ENCODE data around the gene CLDN5.
"Not testable (repeated sequence)": the region's sequence is repeated elsewhere in the genome, so short reads cannot be mapped to it uniquely, and the experiment has no call there.

The CLDN5 gene

DNA sequence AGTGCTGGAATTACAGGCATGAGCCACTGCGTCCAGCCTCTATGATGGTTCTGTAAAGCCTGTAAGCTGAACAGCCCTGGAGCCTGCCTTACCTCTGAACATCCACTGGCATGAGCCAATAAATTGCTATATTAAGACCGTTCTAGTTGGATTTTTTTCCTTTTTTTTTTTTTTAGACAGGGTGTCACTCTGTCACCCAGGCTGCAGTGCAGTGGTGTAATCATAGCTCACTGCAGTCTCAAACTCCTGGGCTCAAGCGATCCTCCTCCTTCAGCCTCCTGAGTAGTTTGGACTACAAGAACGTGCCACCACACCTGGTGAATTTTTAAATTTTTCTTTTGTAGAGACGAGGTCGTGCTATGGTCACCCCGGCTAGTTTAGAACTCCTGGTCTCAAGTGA lies 26.2 kb upstream of the CLDN5 start:
- DNase-seq (ENCODE audit: extremely low spot score), result no peak
- ChIA-PET POLR2A (no interaction called here), CTCF (no interaction called here)
- TF ChIP-seq ZNF384 (IDR thresholded peaks at IDR 0.05) (no peak), SUZ12 (IDR thresholded peaks at IDR 0.05) (no peak), ELF4 (IDR thresholded peaks at IDR 0.05) (no peak), FOXK2 (IDR thresholded peaks at IDR 0.05) (no peak), LEF1 (IDR thresholded peaks at IDR 0.05; ENCODE audit: borderline replicate concordance) (no peak), L3MBTL2 (conservative IDR thresholded peaks at IDR 0.05) (no peak), NFRKB (IDR thresholded peaks at IDR 0.05) (no peak), SP1 (IDR thresholded peaks at IDR 0.05) (no peak), HDGF (IDR thresholded peaks at IDR 0.05; ENCODE audit: borderline replicate concordance) (no peak), FOXA1 (IDR thresholded peaks at IDR 0.05) (no peak), ARNT (IDR thresholded peaks at IDR 0.05) (no peak), CTBP1 (IDR thresholded peaks at IDR 0.05; ENCODE audit: borderline replicate concordance) (no peak), TARDBP (IDR thresholded peaks at IDR 0.05) (no peak), FOXM1 (IDR thresholded peaks at IDR 0.05; ENCODE audit: borderline replicate concordance) (no peak), BHLHE40 (IDR thresholded peaks at IDR 0.05; ENCODE audit: borderline replicate concordance) (no peak)
- TF ChIP-seq, protein P1, sequence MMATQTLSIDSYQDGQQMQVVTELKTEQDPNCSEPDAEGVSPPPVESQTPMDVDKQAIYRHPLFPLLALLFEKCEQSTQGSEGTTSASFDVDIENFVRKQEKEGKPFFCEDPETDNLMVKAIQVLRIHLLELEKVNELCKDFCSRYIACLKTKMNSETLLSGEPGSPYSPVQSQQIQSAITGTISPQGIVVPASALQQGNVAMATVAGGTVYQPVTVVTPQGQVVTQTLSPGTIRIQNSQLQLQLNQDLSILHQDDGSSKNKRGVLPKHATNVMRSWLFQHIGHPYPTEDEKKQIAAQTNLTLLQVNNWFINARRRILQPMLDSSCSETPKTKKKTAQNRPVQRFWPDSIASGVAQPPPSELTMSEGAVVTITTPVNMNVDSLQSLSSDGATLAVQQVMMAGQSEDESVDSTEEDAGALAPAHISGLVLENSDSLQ (IDR thresholded peaks at IDR 0.05), result no peak

DNA sequence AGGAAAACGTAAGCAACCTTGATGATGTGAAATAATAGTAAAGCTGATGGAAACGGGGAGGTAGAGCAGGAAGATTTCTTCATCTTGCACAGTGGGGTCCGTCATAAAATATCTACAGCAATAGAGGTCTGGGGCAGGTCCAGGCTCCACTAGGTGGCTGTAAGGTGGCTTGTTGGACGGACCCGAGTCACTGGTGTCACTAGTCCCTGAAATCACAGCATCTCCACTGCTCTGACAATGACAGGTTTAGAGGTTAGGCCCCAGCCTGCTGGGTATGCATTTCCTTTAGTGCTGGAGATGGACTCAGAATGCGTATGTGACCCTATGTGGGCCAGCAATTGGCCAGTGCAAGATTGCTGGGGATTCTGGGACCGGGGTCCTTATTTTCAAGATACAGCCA lies 25.2 kb upstream of the CLDN5 start:
- ChIA-PET CTCF (no interaction called here), POLR2A (no interaction called here)
- TF ChIP-seq, protein P1 (IDR thresholded peaks at IDR 0.05), result no peak
- no peak for TF ChIP-seq BHLHE40 (IDR thresholded peaks at IDR 0.05; ENCODE audit: borderline replicate concordance)
- no peak for TF ChIP-seq ELF4 (IDR thresholded peaks at IDR 0.05)
- TF ChIP-seq SP1 (IDR thresholded peaks at IDR 0.05), result no peak
- TF ChIP-seq ZNF384 (IDR thresholded peaks at IDR 0.05), result no peak
- TF ChIP-seq HDGF (IDR thresholded peaks at IDR 0.05; ENCODE audit: borderline replicate concordance), result no peak
- TF ChIP-seq NFRKB (IDR thresholded peaks at IDR 0.05), result no peak
- TF ChIP-seq LEF1 (IDR thresholded peaks at IDR 0.05; ENCODE audit: borderline replicate concordance), result no peak
- TF ChIP-seq TARDBP (IDR thresholded peaks at IDR 0.05), result no peak
- no peak for TF ChIP-seq FOXK2 (IDR thresholded peaks at IDR 0.05)
- no peak for TF ChIP-seq SUZ12 (IDR thresholded peaks at IDR 0.05)
- no peak for TF ChIP-seq CTBP1 (IDR thresholded peaks at IDR 0.05; ENCODE audit: borderline replicate concordance)
- no peak for DNase-seq (ENCODE audit: extremely low spot score)

DNA sequence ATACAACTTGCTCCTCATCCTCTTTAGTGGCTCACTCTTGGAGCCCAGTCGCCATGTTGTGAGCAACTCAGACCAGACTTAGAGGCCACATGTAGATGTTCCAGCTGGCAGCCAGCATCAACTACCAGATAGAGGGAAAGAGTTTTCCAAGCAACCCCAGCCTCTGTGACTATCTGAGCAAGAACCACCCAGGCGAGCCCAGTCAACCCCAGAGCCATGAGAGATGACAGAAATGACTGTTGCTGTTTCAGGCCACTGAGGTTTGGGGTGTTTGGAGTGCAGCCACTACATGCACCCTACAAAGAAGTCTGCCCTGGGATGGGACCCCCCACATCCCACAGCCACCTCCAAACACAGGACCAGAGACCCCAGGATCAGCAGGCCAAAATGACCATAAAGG lies 24.8 kb upstream of the CLDN5 start:
- no peak for TF ChIP-seq LEF1 (IDR thresholded peaks at IDR 0.05; ENCODE audit: borderline replicate concordance)
- TF ChIP-seq BHLHE40 (IDR thresholded peaks at IDR 0.05; ENCODE audit: borderline replicate concordance), result no peak
- TF ChIP-seq ZNF384 (IDR thresholded peaks at IDR 0.05), result no peak
- no peak for TF ChIP-seq FOXA1 (IDR thresholded peaks at IDR 0.05)
- no peak for DNase-seq (ENCODE audit: extremely low spot score)
- ChIA-PET CTCF (no interaction called here), POLR2A (no interaction called here)

DNA sequence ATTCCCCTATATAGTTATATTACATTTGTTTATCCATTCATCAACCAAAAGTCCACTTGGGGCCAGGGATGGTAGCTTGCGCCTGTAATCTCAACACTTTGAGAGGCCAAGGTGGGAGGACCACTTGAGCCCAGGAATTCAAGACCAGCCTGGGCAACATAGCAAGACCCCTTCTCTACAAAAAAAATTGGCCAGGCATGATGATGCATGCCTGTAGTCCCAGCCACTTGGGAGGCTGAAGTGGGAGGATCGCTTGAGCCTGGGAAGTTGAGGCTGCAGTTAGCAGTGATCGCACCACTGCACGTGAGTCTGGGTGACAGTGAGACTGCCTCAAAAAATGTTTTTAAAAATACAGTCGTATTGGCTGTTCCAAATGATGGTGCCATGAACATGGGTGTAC lies 24.2 kb upstream of the CLDN5 start:
- DNase-seq (ENCODE audit: extremely low spot score); CTCF ChIA-PET; POLR2A ChIA-PET: not testable (repeated sequence)

DNA sequence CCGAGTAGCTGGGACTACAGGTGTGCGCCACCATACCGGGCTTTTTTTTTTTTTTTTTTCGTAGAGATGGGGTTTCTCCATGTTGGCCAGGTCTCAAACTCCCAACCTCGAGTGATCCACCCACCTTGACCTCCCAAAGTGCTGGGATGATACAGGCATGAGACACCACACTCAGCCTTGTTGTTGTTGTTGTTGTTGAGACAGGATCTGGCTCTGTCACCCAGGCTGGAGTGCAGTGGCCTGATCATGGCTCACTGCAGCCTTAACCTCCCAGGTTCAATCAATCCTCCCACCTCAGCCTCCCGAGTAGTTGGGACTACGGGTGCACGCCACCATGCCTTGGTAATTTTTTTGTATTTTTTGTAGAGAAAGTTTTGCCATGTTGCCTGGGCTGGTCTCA lies 23.4 kb upstream of the CLDN5 start:
- POLR2A ChIA-PET, result no interaction called here
- DNase-seq (ENCODE audit: extremely low spot score), result no peak
- CTCF ChIA-PET, result no interaction called here

DNA sequence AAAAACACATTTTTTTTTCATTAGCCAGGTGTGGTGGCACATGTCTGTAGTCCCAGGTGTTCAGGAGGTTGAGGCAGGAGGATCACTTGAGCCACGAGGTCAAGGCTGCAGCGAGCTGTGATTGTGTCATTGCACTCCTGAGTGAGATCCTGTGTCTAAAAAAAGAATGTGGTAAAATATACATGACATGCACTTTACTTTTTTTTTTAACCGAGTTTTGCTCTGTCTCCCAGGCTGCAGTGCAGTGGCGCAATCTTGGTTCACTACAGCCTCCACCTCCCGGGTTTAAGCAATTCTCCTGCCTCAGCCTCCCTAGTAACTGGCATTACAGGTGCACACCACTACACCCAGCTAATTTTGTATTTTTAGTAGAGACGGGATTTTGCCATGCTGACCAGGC lies 22.5 kb upstream of the CLDN5 start:
- CTCF ChIA-PET, result no interaction called here
- no peak for TF ChIP-seq ARNT (IDR thresholded peaks at IDR 0.05)
- no peak for TF ChIP-seq SP1 (IDR thresholded peaks at IDR 0.05)
- no peak for TF ChIP-seq ZNF384 (IDR thresholded peaks at IDR 0.05)
- no peak for TF ChIP-seq SUZ12 (IDR thresholded peaks at IDR 0.05)
- no peak for TF ChIP-seq ELF4 (IDR thresholded peaks at IDR 0.05)
- no peak for TF ChIP-seq FOXK2 (IDR thresholded peaks at IDR 0.05)
- TF ChIP-seq BHLHE40 (IDR thresholded peaks at IDR 0.05; ENCODE audit: borderline replicate concordance), result no peak
- POLR2A ChIA-PET, result no interaction called here
- DNase-seq (ENCODE audit: extremely low spot score), result no peak

More for the DNA sequence above, 23.4 kb upstream of the CLDN5 start:
- no peak for TF ChIP-seq BHLHE40 (IDR thresholded peaks at IDR 0.05; ENCODE audit: borderline replicate concordance)
- no peak for TF ChIP-seq FOXK2 (IDR thresholded peaks at IDR 0.05)
- TF ChIP-seq TARDBP (IDR thresholded peaks at IDR 0.05), result no peak
- TF ChIP-seq, protein P1 (IDR thresholded peaks at IDR 0.05), result no peak
- no peak for TF ChIP-seq SUZ12 (IDR thresholded peaks at IDR 0.05)
- no peak for TF ChIP-seq CTBP1 (IDR thresholded peaks at IDR 0.05; ENCODE audit: borderline replicate concordance)
- TF ChIP-seq HDGF (IDR thresholded peaks at IDR 0.05; ENCODE audit: borderline replicate concordance), result no peak
- no peak for TF ChIP-seq NFRKB (IDR thresholded peaks at IDR 0.05)
- no peak for TF ChIP-seq L3MBTL2 (conservative IDR thresholded peaks at IDR 0.05)
- TF ChIP-seq ELF4 (IDR thresholded peaks at IDR 0.05), result no peak
- no peak for TF ChIP-seq ZNF384 (IDR thresholded peaks at IDR 0.05)
- no peak for TF ChIP-seq SP1 (IDR thresholded peaks at IDR 0.05)
- TF ChIP-seq ARNT (IDR thresholded peaks at IDR 0.05), result no peak
- no peak for TF ChIP-seq FOXM1 (IDR thresholded peaks at IDR 0.05; ENCODE audit: borderline replicate concordance)
- TF ChIP-seq LEF1 (IDR thresholded peaks at IDR 0.05; ENCODE audit: borderline replicate concordance), result no peak
- TF ChIP-seq FOXA1 (IDR thresholded peaks at IDR 0.05), result no peak

DNA sequence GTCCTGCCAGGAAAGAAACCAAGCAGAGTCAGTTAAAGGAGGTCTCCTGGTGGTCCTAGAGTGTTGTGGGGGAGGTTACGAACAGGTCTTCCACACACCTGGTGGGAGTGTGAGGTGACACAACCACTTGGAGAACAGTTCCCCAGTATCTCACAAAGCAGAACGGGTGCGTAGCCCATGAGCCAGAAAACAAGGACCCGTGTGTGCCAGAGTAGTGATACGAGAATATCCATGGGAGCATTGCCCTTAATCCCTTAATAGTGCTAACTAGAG lies 21.7 kb upstream of the CLDN5 start:
- CTCF ChIA-PET, result no interaction called here
- TF ChIP-seq TARDBP (IDR thresholded peaks at IDR 0.05), result no peak
- TF ChIP-seq CTBP1 (IDR thresholded peaks at IDR 0.05; ENCODE audit: borderline replicate concordance), result no peak
- TF ChIP-seq, protein P1 (IDR thresholded peaks at IDR 0.05), result no peak
- TF ChIP-seq ARNT (IDR thresholded peaks at IDR 0.05), result no peak
- TF ChIP-seq ZNF384 (IDR thresholded peaks at IDR 0.05), result no peak
- no peak for TF ChIP-seq SUZ12 (IDR thresholded peaks at IDR 0.05)
- TF ChIP-seq HDGF (IDR thresholded peaks at IDR 0.05; ENCODE audit: borderline replicate concordance), result no peak
- TF ChIP-seq L3MBTL2 (conservative IDR thresholded peaks at IDR 0.05), result no peak
- no peak for TF ChIP-seq SP1 (IDR thresholded peaks at IDR 0.05)
- no peak for TF ChIP-seq FOXM1 (IDR thresholded peaks at IDR 0.05; ENCODE audit: borderline replicate concordance)
- no peak for TF ChIP-seq FOXK2 (IDR thresholded peaks at IDR 0.05)
- TF ChIP-seq NFRKB (IDR thresholded peaks at IDR 0.05), result no peak
- no peak for TF ChIP-seq FOXA1 (IDR thresholded peaks at IDR 0.05)
- no peak for TF ChIP-seq ELF4 (IDR thresholded peaks at IDR 0.05)
- TF ChIP-seq BHLHE40 (IDR thresholded peaks at IDR 0.05; ENCODE audit: borderline replicate concordance), result no peak
- POLR2A ChIA-PET, result no interaction called here
- no peak for DNase-seq (ENCODE audit: extremely low spot score)

Measured in HEK293T (cell line).